Prostate gland (tissue), 2 donors: Measurements from ENCODE around the gene ORAI3.

ENCODE experiments used
- CTCF ChIP-seq, 4 experiments: fragments of 200-600 bp in 2 of 4; fragments of 450-650 bp in 2 of 4; sonication (generic) in 2 of 4; IDR thresholded peaks; 1 replicate in 3 of 4; 2 replicates in 1 of 4; pipeline ENCODE4 v1.5.1; 2016 to 2019; ENCODE audit warnings: antibody characterized with exemption in 4 of 4, mild to moderate bottlenecking in 2 of 4, moderate library complexity in 2 of 4
- POLR2A ChIP-seq: fragments of 450-650 bp; IDR thresholded peaks from one replicate; pipeline ENCODE4 v1.6.1; 2016; ENCODE audit warnings: antibody characterized with exemption, mild to moderate bottlenecking

GRCh38 chr16:30942426-30942806, 6.5 kb upstream of the ORAI3 start:
- TF ChIP-seq CTCF (IDR thresholded peaks at IDR 0.05): no peak
- no peak for TF ChIP-seq POLR2A
